Fibroblast of villous mesenchyme (primary cell): ENCODE results near the gene P2RX7. TPM values are rescaled to one million over a fixed set of nuclear protein-coding genes. Genes with fewer than 3 reads are reported as not detected.

ENCODE experiments used
- DNase-seq: peaks from one replicate; pipeline ENCODE4 v3.0.0-alpha.2; 2010; ENCODE audit warnings: low read depth
- H3K4me3 ChIP-seq: 2 replicates; pipeline ENCODE4 v1.5.1; 2011; ENCODE audit warnings: low read depth, mild to moderate bottlenecking, low read length
- CTCF ChIP-seq: IDR thresholded peaks from 2 replicates; pipeline ENCODE4 v1.5.1; 2012; ENCODE audit warnings: low read depth, mild to moderate bottlenecking, low read length; ENCODE audit not compliant: insufficient read depth
- total RNA-seq: library from RNA; depleted of rRNA; stranded (reverse); fragments of >200 nt; gene quantifications from 2 replicates; pipeline ENCODE4 v1.2.3, GENCODE V29; 2012

Gene P2RX7
- total RNA-seq, 1 donor, result 0.43 TPM

DNA sequence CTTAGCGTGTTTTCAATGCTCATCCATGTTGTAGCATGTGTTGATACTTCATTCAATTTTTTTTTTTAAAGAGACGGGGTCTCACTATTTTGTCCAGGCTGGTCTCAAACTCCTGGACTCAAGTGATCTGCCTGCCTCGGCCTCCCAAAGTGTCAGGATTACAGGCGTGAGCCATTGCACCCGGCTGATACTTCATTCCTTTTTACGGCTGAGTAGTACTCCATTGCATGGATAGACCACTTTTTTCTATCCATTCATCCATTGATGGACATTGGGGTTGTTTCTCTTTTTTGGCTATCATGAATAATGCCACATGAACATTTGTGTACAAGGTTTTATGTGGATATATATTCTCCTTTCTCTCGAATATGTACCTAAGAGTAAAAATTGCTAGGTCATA is 1.2 kb downstream of the P2RX7 start:
- no peak overlapping the region for H3K4me3 ChIP-seq
- DNase-seq, result no peak
- TF ChIP-seq CTCF, result no peak

- TF ChIP-seq CTCF, result no peak
- no peak overlapping the region for H3K4me3 ChIP-seq
- no peak for DNase-seq
Observed at GRCh38 chr12:121135320-121135719, 2.6 kb downstream of the P2RX7 start.

GRCh38 chr12:121137512-121137911 is 4.8 kb downstream of the P2RX7 start:
- no peak for TF ChIP-seq CTCF
- no peak overlapping the region for H3K4me3 ChIP-seq
- no peak for DNase-seq

- no peak for TF ChIP-seq CTCF
- no peak for DNase-seq
- H3K4me3 ChIP-seq, result no peak overlapping the region
Observed at GRCh38 chr12:121138284-121138683, 5.6 kb downstream of the P2RX7 start.

DNA sequence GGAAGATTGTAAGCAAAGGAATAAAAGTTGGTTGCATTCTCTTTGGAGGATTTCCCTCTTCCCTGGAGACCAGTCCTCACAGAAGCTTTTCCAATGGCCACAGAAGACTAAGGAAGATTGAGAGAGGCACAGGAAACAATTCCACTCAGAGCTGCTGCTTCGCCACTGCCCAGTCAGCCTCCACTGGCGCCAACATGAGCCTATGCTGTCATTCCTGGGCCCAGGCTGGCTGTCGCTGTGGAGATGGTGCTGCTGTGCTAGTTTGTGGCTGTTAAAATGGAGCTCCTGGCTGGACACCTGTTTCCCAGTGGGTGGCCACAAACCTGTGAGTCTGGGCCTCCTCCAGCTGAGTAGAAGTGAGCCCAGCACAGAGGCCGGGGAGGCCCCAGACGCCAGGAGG is 6.6 kb downstream of the P2RX7 start:
- TF ChIP-seq CTCF, result no peak
- no peak for DNase-seq
- H3K4me3 ChIP-seq, result no peak overlapping the region

GRCh38 chr12:121142171-121142950 is 9.7 kb downstream of the P2RX7 start:
- DNase-seq, result no peak
- no peak overlapping the region for H3K4me3 ChIP-seq
- no peak for TF ChIP-seq CTCF
